Measurements from ENCODE around the gene LYSMD3.

The LYSMD3 gene

DNA sequence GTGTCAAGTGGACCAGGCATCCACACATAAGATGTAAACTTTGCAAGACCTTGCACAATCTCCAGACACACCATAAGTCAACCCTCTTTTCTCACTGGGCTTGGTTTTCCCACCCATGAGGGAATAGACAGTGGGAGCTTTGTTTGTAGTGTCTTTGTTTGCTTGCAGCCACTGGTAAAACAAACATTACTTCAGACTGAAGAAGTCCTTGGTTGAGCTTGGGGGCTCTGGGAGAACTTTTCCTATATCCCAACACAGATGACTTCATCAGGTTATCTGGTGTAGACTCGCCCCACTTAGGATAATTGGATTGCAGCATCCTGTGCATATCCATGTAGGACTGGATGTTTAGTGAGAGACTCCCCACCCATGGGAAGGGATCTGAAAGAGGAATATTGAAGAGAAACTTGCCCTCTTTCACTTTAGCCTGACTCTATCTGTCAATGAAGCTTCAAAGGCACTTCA is 17.7 kb upstream of the LYSMD3 start:
- DNase-seq: no peak

GRCh38 chr5:90546216-90546837 is 16.9 kb upstream of the LYSMD3 start:
- DNase-seq: no peak

DNA sequence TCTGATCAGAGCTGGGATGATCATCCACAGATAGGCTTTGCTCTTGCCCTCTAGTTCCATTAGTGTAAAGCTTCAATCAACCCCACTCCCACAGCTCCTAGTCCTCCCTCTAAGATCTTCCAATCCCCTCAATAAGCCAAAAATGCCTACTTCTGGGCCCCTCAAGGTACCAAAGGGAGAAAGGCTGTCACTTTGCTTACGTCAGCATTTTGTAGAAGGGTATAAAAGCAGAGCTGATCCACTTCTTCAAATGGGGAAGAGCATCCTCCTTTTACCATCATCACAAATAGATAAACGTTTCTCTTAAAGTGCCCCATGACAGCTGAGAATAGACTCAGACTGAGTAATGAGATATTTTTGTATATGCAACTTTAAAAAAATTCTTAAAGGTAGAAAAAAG is 16.1 kb upstream of the LYSMD3 start:
- no peak for DNase-seq

GRCh38 chr5:90542827-90543519 is 13.6 kb upstream of the LYSMD3 start:
- no peak for DNase-seq

DNA sequence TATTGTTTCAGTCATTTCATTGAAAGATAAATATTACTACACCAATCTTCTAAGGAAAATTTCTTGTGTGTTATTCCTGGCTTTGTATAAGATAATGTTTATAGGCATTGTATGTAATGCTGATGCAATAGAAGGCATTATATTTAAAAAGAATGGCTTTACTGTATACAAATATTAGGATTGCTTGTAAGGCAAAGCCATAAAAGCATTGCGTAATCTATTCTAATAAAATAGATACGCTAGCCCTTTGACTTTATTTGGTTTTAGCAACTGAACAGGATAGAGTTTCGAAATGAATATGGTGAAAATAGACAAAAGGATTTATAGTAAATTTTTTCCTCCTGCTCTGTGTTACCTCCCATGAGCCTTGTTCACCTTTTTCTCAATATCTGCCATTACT is 5.5 kb upstream of the LYSMD3 start:
- DNase-seq: no peak

- DNase-seq: no peak
These were observed 4.4 kb upstream of the LYSMD3 start for GRCh38 chr5:90533794-90534193.

- no peak for DNase-seq
These were observed 1.5 kb upstream of the LYSMD3 start for GRCh38 chr5:90530736-90531487.

DNA sequence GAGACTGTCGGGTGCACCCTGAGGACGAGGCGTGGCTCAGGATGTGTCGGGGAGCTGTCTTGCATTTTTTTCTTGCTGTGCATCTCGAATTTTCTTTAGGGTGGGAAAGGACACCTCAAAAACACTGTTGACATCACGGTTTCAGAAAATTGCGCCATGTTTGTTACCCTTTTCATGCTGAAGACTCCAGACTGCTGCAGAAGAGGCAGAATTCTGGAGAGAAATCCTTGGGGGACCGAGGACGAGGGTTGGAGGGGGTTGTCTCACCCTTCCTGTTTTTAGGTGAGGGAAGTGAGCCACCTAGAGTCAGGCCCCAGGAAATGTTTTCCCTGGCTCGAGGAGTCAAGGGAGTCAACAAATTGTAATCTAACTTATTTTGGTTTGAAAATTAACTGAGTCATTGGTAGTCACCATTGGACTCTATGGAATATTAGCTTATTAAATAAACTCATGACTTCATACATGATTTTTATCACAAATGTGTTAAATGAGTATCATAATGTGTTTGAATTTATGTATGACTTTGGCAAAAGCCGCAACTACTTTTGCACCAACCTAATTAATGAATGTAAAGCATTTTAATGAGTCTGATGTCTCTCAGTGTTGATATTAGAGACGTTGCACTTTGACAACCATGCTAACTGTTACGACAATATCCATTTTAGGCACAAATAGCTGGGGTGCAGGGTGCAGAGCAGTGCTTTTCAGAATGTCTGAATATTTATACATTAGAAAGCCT is 724 bp upstream of the LYSMD3 start:
- peak; percentile 66 to 69 for DNase-seq

DNA sequence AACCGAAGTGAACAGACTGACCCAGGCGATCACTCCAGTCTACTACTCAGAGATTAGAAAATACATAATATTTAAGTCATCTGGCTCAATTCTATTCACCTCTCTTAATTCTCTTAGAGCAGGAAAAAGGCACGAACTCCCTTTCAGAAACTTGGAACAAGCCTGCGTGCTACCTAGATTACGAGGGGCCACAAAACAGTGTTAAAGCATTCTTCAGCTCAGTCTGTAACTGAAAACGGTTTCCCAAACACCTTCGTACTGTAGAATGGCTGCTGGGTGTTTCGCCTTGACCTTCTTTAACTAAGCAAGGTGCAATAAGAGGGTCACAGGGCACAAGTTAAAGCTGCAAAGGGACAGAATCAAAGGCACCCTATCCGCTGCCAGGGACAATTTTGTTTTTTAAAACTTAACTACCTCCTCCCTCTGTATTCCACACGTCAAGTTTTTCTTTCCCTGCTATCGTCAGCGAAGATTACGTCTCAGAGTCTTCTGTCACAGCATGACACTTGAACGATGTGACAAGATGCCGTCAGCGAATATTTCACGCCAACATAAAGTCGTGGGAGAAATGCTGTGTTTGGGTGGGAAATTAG is 687 bp downstream of the LYSMD3 start:
- DNase-seq: peak; percentile 34 to 55

- DNase-seq: no peak
These were observed 10.3 kb downstream of the LYSMD3 start for GRCh38 chr5:90519081-90519480.

- DNase-seq: no peak
These were observed 10.7 kb downstream of the LYSMD3 start for GRCh38 chr5:90518661-90519060.

DNA sequence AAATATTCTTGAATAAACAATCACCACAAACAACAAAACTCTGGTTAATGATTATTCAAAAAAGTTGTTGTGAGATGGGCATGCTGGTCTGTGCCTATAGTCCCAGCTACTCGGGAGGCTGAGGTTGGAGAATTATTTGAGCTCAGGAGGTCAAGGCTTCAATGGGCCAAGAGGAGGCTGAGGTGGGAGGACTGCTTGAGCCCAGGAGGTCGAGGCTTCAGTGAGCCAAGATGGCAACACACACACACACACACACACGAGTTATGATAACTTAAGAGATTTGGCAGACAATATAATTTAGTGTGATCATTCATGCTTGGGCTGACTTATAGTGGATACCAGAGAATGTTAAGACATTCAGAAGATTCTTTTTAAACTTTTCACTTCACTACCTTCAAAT is 14.9 kb downstream of the LYSMD3 start:
- DNase-seq: no peak

- no peak for DNase-seq
These were observed 18.9 kb downstream of the LYSMD3 start for GRCh38 chr5:90510438-90510837.

DNA sequence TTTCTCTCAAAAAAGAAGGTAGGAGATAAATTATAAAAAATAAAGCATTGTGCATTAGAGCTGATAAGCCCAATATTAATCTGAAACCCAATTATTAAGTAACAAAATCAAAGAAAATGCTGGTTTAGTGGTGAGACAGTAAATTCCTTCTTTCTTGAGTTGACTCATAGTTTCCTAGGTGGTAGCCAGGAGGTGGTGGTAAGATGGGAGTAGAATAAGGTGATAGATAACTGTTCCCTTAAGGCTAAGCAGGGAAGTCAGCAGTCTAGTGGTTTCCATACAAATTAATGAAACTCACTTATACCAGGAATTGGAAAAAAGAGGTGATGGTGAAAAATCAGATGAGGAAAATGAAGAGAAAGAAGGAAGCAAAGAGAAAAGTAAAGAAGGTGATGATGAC is 23.2 kb downstream of the LYSMD3 start:
- no peak for DNase-seq

- no peak for DNase-seq
These were observed 24.6 kb downstream of the LYSMD3 start for GRCh38 chr5:90504743-90505142.

DNA sequence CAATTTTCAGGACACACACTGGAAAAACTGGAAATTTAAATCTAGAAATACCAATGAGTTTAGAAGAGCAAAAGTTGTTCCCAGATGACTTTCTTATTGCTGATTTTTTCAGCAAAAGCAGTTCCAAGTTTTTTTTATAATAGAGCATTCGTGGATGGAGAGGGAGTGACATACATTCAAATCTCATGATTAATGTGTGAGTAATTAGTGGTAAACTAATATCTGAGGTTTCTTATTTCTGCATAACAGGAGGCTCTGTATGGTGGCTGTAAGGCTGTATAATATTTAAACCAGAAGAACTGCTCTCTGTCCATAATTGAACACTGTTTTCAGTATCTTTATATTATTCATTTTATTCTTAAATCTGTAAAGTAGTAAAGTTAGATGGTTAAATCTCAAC is 25.8 kb downstream of the LYSMD3 start:
- DNase-seq: no peak

GRCh38 chr5:90495146-90495545 is 34.2 kb downstream of the LYSMD3 start:
- DNase-seq: no peak

GRCh38 chr5:90494043-90494442 is 35.3 kb downstream of the LYSMD3 start:
- no peak for DNase-seq

- DNase-seq: peak in 1 of 2 experiments; percentile 35
These were observed 40.6 kb downstream of the LYSMD3 start for GRCh38 chr5:90488791-90489190.

DNA sequence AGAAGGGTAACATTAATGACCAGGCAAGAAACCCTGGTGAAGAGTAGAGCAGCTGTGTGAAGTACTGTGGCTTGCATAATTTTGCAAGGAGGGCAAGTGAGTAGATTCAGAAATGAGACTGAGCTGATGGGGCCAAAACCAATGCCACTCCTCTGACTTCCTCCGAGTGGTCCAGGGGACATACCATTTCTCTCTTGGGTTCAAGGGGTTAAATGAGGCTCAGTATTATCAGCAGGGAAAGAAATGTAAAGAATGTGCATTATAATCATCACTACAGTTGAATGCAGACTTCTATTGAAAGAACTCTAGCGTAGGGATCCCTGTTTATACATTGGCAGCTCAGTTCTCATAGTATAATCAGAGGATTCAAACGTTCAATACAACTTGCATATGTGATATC is 44.8 kb downstream of the LYSMD3 start:
- no peak for DNase-seq

DNA sequence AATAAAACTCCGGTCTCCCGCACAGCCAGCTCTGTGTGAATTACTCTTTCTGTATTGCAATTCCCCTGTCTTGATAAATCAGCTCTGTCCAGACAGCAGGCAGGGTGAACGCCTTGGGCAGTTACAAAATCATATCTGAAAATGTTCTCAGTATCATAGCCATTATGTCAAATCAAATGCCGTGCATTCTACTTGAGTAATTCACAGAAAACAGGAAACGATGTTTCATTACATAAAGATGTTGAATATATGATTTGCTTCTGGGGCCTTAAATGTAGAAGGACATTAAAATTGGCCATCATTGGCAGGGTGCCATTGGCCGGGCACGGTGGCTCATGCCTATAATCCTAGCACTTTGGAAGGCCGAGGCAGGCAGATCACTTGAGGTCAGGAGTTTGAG is 46.2 kb downstream of the LYSMD3 start:
- no peak for DNase-seq

GRCh38 chr5:90480699-90481098 is 48.7 kb downstream of the LYSMD3 start:
- DNase-seq: no peak
